GM23338 (cell line): ENCODE measurements around the gene PKD2L1. TPM values are rescaled to one million over a fixed set of nuclear protein-coding genes. Genes with fewer than 3 reads are reported as not detected.
A peak's percentile ranks its signal among the peaks of the same experiment; 100 is the strongest.

Source experiments
- ATAC-seq: fragments of 200-7000 bp; cut with Tn5 transposase; 3 replicates; pipeline ENCODE4 v1.9.1; 2020
- DNase-seq: peaks from one replicate; pipeline ENCODE4 v3.0.0-alpha.2; 2015; ENCODE audit warnings: low spot score
- H2AFZ ChIP-seq: fragments of 200-600 bp; sonication (generic); 2 replicates; pipeline ENCODE4 v1.8.0; 2016; ENCODE audit warnings: antibody characterized with exemption, mild to moderate bottlenecking, moderate library complexity
- H3F3A ChIP-seq: fragments of 200-600 bp; sonication (generic); replicated peaks from 2 replicates; pipeline ENCODE4 v1.8.0; 2017; ENCODE audit warnings: antibody characterized with exemption, mixed run types, low read depth
- H3K27ac ChIP-seq: fragments of 200-600 bp; sonication (generic); 2 replicates; pipeline ENCODE4 v1.6.1; 2016; ENCODE audit warnings: low read depth
- H3K27me3 ChIP-seq: fragments of 200-600 bp; sonication (generic); 2 replicates; pipeline ENCODE4 v1.8.0; 2016; ENCODE audit warnings: mild to moderate bottlenecking, mixed run types, moderate library complexity; ENCODE audit not compliant: insufficient read depth
- H3K36me3 ChIP-seq: fragments of 200-600 bp; sonication (generic); 2 replicates; pipeline ENCODE4 v1.8.0; 2016; ENCODE audit warnings: mild to moderate bottlenecking; ENCODE audit not compliant: insufficient read depth
- H3K4me1 ChIP-seq: fragments of 200-600 bp; sonication (generic); 2 replicates; pipeline ENCODE4 v1.8.0; 2016; ENCODE audit warnings: mild to moderate bottlenecking, moderate library complexity; ENCODE audit not compliant: insufficient read depth
- H3K4me2 ChIP-seq: fragments of 200-600 bp; sonication (generic); 2 replicates; pipeline ENCODE4 v1.7.1; 2017; ENCODE audit warnings: mixed run types
- H3K4me3 ChIP-seq: fragments of 200-600 bp; sonication (generic); 2 replicates; pipeline ENCODE4 v1.6.1; 2016; ENCODE audit warnings: mixed run types
- H3K79me2 ChIP-seq: fragments of 200-600 bp; sonication (generic); replicated peaks from 2 replicates; pipeline ENCODE4 v1.8.0; 2017; ENCODE audit warnings: mild to moderate bottlenecking; ENCODE audit not compliant: insufficient read depth
- H3K9me2 ChIP-seq: fragments of 200-600 bp; sonication (generic); 2 replicates; pipeline ENCODE4 v1.8.0; 2017; ENCODE audit not compliant: insufficient read depth
- H4K20me1 ChIP-seq: fragments of 200-600 bp; sonication (generic); replicated peaks from 2 replicates; pipeline ENCODE4 v1.8.0; 2017; ENCODE audit warnings: mild to moderate bottlenecking; ENCODE audit not compliant: insufficient read depth
- H3K27ac Mint-ChIP-seq: 2 replicates; pipeline ENCODE4 v1.8.0; 2020; ENCODE audit warnings: inconsistent platforms, mild to moderate bottlenecking, moderate library complexity, mixed read lengths
- H3K27me3 Mint-ChIP-seq: 3 replicates; pipeline ENCODE4 v1.8.0; 2022; ENCODE audit warnings: low read depth, mild to moderate bottlenecking, moderate library complexity, mixed read lengths, inconsistent platforms; ENCODE audit not compliant: insufficient read depth, poor library complexity
- H3K36me3 Mint-ChIP-seq: 3 replicates; pipeline ENCODE4 v1.8.0; 2021; ENCODE audit warnings: low read depth, mild to moderate bottlenecking, inconsistent platforms, moderate library complexity, mixed read lengths
- H3K4me1 Mint-ChIP-seq: 3 replicates; pipeline ENCODE4 v1.8.0; 2020; ENCODE audit warnings: mild to moderate bottlenecking, inconsistent platforms, mixed read lengths
- H3K4me3 Mint-ChIP-seq: 3 replicates; pipeline ENCODE4 v1.8.0; 2021; ENCODE audit warnings: moderate library complexity, mild to moderate bottlenecking, inconsistent platforms, mixed read lengths
- H3K9me3 Mint-ChIP-seq: 3 replicates; pipeline ENCODE4 v1.8.0; 2020; ENCODE audit warnings: moderate library complexity, mild to moderate bottlenecking, inconsistent platforms, mixed read lengths
- CREB1 ChIP-seq: fragments of 250-450 bp; sonication (Bioruptor Pico); IDR thresholded peaks from 2 replicates; pipeline ENCODE4 v1.5.0; 2020; ENCODE audit warnings: low read depth, mild to moderate bottlenecking, moderate library complexity
- EZH2 ChIP-seq: fragments of 200-600 bp; sonication (generic); IDR thresholded peaks from one replicate; pipeline ENCODE4 v1.8.0; 2017; ENCODE audit warnings: antibody characterized with exemption, mild to moderate bottlenecking, low read depth; ENCODE audit not compliant: unreplicated experiment
- EZH2phosphoT487 ChIP-seq: fragments of 200-600 bp; sonication (generic); IDR thresholded peaks from one replicate; pipeline ENCODE4 v1.8.1; 2018; ENCODE audit warnings: antibody characterized with exemption; ENCODE audit not compliant: unreplicated experiment
- JUNB ChIP-seq: IDR thresholded peaks from one replicate; pipeline ENCODE4 v1.6.1; 2016; ENCODE audit warnings: antibody characterized with exemption; ENCODE audit not compliant: unreplicated experiment
- NANOG ChIP-seq: IDR thresholded peaks from 2 replicates; pipeline ENCODE4 v1.6.1; 2016; ENCODE audit warnings: antibody characterized with exemption, borderline replicate concordance
- POLR2AphosphoS5 ChIP-seq: IDR thresholded peaks from 2 replicates; pipeline ENCODE4 v1.6.1; 2016; ENCODE audit warnings: antibody characterized with exemption, low read depth
- STAT1 ChIP-seq: IDR thresholded peaks from one replicate; pipeline ENCODE4 v1.6.1; 2016; ENCODE audit warnings: antibody characterized with exemption; ENCODE audit not compliant: unreplicated experiment
- ZNF114 ChIP-seq: fragments of 250-450 bp; sonication (Bioruptor Pico); IDR thresholded peaks from 2 replicates; pipeline ENCODE4 v1.5.0; 2020; ENCODE audit warnings: mild to moderate bottlenecking, moderate library complexity
- ZNF331 ChIP-seq: fragments of 250-450 bp; sonication (Bioruptor Pico); IDR thresholded peaks from 2 replicates; pipeline ENCODE4 v1.5.0; 2020; ENCODE audit warnings: low read depth, mild to moderate bottlenecking, moderate library complexity
- polyA plus RNA-seq: library from polyadenylated mRNA; unstranded; fragments of >200 nt; fragmentation: Nextera tagmentation; extraction: Ambion mirVana; gene quantifications from 2 replicates; pipeline ENCODE4 v1.2.1, GENCODE V29; 2016
- total RNA-seq: library from RNA; depleted of rRNA; stranded (reverse); fragments of >200 nt; shearing (Covaris generic); gene quantifications from 2 replicates; pipeline ENCODE4 v1.2.3, GENCODE V29; 2014
- TF ChIP-seq, protein P1 (sequence below): IDR thresholded peaks from one replicate; pipeline ENCODE4 v1.6.1; 2018; ENCODE audit warnings: antibody characterized with exemption; ENCODE audit not compliant: unreplicated experiment
- TF ChIP-seq, protein P2 (sequence below): fragments of 250-450 bp; sonication (Bioruptor Pico); IDR thresholded peaks from 2 replicates; pipeline ENCODE4 v1.5.0; 2020; ENCODE audit warnings: mild to moderate bottlenecking, moderate library complexity
- TF ChIP-seq, protein P3 (sequence below): IDR thresholded peaks from 2 replicates; pipeline ENCODE4 v1.6.1; 2016; ENCODE audit warnings: antibody characterized with exemption
- TF ChIP-seq, protein P4 (sequence below), 2 experiments: fragments of 200-600 bp in 1 of 2; sonication (generic) in 1 of 2; conservative IDR thresholded peaks; 2 replicates each; pipeline versions ENCODE4 v1.5.1 to v1.6.1; 2016 to 2017; ENCODE audit warnings: antibody characterized with exemption in 2 of 2, low read depth in 2 of 2, mild to moderate bottlenecking in 2 of 2, moderate library complexity in 1 of 2

Gene PKD2L1
- total and polyA plus RNA-seq, 2 experiments from 2014 or later, result not detected

DNA sequence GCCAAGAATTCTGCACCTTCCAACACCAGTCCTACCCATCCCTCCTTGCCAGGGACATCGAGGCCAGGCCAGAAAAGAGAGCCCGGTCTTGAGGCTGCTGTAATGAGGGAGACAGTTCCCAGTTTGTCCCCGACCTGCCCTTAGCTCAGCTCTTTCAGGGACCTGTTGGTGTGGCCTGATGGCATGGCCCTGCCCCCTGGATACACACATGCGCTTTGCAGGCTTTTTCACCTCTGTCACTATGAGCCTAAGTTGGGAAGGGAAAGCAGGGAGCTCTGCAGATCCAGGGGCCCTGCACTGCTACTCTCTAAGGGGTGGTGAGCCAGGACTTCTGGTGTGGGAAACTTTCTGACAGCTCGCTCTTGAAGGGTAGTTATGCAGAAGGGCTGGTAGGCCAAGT, 19.1 kb upstream of the PKD2L1 start:
- Histone ChIP-seq H3K79me2 (peaks cover 85% of the 10 kb centered on the region), H3K9me2 (no peaks in the 10 kb centered on the region), H3K4me3 (peak overlapping the region; percentile 100), H3K27me3 (no peaks in the 10 kb centered on the region), H4K20me1 (peaks cover 63% of the 10 kb centered on the region), H2AFZ (no peak overlapping the region), H3K27ac (peak overlapping the region; percentile 63; the same call in 1 of the 2 replicates), H3K4me1 (peaks cover 60% of the 10 kb centered on the region), H3F3A (peaks cover 43% of the 10 kb centered on the region), H3K4me2 (peak overlapping the region; percentile 99), H3K36me3 (peaks cover 61% of the 10 kb centered on the region)
- TF ChIP-seq ZNF331 (no peak), NANOG (no peak), CREB1 (CRISPR knock-in tag) (no peak), EZH2 (no peak), JUNB (no peak), POLR2AphosphoS5 (no peak), ZNF114 (CRISPR knock-in tag) (no peak), EZH2phosphoT487 (no peak), STAT1 (no peak)
- TF ChIP-seq, protein P1, sequence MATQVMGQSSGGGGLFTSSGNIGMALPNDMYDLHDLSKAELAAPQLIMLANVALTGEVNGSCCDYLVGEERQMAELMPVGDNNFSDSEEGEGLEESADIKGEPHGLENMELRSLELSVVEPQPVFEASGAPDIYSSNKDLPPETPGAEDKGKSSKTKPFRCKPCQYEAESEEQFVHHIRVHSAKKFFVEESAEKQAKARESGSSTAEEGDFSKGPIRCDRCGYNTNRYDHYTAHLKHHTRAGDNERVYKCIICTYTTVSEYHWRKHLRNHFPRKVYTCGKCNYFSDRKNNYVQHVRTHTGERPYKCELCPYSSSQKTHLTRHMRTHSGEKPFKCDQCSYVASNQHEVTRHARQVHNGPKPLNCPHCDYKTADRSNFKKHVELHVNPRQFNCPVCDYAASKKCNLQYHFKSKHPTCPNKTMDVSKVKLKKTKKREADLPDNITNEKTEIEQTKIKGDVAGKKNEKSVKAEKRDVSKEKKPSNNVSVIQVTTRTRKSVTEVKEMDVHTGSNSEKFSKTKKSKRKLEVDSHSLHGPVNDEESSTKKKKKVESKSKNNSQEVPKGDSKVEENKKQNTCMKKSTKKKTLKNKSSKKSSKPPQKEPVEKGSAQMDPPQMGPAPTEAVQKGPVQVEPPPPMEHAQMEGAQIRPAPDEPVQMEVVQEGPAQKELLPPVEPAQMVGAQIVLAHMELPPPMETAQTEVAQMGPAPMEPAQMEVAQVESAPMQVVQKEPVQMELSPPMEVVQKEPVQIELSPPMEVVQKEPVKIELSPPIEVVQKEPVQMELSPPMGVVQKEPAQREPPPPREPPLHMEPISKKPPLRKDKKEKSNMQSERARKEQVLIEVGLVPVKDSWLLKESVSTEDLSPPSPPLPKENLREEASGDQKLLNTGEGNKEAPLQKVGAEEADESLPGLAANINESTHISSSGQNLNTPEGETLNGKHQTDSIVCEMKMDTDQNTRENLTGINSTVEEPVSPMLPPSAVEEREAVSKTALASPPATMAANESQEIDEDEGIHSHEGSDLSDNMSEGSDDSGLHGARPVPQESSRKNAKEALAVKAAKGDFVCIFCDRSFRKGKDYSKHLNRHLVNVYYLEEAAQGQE, result no peak
- TF ChIP-seq, protein P2, sequence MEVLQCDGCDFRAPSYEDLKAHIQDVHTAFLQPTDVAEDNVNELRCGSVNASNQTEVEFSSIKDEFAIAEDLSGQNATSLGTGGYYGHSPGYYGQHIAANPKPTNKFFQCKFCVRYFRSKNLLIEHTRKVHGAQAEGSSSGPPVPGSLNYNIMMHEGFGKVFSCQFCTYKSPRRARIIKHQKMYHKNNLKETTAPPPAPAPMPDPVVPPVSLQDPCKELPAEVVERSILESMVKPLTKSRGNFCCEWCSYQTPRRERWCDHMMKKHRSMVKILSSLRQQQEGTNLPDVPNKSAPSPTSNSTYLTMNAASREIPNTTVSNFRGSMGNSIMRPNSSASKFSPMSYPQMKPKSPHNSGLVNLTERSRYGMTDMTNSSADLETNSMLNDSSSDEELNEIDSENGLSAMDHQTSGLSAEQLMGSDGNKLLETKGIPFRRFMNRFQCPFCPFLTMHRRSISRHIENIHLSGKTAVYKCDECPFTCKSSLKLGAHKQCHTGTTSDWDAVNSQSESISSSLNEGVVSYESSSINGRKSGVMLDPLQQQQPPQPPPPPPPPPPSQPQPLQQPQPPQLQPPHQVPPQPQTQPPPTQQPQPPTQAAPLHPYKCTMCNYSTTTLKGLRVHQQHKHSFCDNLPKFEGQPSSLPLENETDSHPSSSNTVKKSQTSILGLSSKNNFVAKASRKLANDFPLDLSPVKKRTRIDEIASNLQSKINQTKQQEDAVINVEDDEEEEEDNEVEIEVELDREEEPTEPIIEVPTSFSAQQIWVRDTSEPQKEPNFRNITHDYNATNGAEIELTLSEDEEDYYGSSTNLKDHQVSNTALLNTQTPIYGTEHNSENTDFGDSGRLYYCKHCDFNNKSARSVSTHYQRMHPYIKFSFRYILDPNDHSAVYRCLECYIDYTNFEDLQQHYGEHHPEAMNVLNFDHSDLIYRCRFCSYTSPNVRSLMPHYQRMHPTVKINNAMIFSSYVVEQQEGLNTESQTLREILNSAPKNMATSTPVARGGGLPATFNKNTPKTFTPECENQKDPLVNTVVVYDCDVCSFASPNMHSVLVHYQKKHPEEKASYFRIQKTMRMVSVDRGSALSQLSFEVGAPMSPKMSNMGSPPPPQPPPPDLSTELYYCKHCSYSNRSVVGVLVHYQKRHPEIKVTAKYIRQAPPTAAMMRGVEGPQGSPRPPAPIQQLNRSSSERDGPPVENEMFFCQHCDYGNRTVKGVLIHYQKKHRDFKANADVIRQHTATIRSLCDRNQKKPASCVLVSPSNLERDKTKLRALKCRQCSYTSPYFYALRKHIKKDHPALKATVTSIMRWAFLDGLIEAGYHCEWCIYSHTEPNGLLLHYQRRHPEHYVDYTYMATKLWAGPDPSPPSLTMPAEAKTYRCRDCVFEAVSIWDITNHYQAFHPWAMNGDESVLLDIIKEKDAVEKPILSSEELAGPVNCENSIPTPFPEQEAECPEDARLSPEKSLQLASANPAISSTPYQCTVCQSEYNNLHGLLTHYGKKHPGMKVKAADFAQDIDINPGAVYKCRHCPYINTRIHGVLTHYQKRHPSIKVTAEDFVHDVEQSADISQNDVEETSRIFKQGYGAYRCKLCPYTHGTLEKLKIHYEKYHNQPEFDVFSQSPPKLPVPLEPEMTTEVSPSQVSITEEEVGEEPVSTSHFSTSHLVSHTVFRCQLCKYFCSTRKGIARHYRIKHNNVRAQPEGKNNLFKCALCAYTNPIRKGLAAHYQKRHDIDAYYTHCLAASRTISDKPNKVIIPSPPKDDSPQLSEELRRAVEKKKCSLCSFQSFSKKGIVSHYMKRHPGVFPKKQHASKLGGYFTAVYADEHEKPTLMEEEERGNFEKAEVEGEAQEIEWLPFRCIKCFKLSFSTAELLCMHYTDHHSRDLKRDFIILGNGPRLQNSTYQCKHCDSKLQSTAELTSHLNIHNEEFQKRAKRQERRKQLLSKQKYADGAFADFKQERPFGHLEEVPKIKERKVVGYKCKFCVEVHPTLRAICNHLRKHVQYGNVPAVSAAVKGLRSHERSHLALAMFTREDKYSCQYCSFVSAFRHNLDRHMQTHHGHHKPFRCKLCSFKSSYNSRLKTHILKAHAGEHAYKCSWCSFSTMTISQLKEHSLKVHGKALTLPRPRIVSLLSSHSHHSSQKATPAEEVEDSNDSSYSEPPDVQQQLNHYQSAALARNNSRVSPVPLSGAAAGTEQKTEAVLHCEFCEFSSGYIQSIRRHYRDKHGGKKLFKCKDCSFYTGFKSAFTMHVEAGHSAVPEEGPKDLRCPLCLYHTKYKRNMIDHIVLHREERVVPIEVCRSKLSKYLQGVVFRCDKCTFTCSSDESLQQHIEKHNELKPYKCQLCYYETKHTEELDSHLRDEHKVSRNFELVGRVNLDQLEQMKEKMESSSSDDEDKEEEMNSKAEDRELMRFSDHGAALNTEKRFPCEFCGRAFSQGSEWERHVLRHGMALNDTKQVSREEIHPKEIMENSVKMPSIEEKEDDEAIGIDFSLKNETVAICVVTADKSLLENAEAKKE (CRISPR knock-in tag), result no peak
- TF ChIP-seq, protein P3, sequence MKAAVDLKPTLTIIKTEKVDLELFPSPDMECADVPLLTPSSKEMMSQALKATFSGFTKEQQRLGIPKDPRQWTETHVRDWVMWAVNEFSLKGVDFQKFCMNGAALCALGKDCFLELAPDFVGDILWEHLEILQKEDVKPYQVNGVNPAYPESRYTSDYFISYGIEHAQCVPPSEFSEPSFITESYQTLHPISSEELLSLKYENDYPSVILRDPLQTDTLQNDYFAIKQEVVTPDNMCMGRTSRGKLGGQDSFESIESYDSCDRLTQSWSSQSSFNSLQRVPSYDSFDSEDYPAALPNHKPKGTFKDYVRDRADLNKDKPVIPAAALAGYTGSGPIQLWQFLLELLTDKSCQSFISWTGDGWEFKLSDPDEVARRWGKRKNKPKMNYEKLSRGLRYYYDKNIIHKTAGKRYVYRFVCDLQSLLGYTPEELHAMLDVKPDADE, result no peak
- TF ChIP-seq, protein P4, sequence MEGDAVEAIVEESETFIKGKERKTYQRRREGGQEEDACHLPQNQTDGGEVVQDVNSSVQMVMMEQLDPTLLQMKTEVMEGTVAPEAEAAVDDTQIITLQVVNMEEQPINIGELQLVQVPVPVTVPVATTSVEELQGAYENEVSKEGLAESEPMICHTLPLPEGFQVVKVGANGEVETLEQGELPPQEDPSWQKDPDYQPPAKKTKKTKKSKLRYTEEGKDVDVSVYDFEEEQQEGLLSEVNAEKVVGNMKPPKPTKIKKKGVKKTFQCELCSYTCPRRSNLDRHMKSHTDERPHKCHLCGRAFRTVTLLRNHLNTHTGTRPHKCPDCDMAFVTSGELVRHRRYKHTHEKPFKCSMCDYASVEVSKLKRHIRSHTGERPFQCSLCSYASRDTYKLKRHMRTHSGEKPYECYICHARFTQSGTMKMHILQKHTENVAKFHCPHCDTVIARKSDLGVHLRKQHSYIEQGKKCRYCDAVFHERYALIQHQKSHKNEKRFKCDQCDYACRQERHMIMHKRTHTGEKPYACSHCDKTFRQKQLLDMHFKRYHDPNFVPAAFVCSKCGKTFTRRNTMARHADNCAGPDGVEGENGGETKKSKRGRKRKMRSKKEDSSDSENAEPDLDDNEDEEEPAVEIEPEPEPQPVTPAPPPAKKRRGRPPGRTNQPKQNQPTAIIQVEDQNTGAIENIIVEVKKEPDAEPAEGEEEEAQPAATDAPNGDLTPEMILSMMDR (conservative IDR thresholded peaks at IDR 0.05; ENCODE audit: low read depth in 2 of 2), result no peak
- Mint-ChIP-seq H3K4me3 (peak overlapping the region; percentile 92), H3K27ac (no peak overlapping the region), H3K27me3 (peaks cover 14% of the 10 kb centered on the region), H3K4me1 (peaks cover 59% of the 10 kb centered on the region), H3K9me3 (no peaks in the 10 kb centered on the region), H3K36me3 (peaks cover 66% of the 10 kb centered on the region)
- DNase-seq (no peak), ATAC-seq (no peak)
